ENCODE data around the gene CCRL2.
"Not testable (repeated sequence)": the region's sequence is repeated elsewhere in the genome, so short reads cannot be mapped to it uniquely, and the experiment has no call there.

The CCRL2 gene

GRCh38 chr3:46405301-46406019, 1.6 kb upstream of the CCRL2 start:
- DNase-seq (ENCODE audit: low read depth), result no peak

- no peak for DNase-seq (ENCODE audit: low read depth)
Observed at GRCh38 chr3:46406443-46406787, 644 bp upstream of the CCRL2 start.

- DNase-seq (ENCODE audit: low read depth), result no peak
Observed at GRCh38 chr3:46407970-46408369, 911 bp downstream of the CCRL2 start.

- DNase-seq (ENCODE audit: low read depth), result no peak
Observed at GRCh38 chr3:46408853-46409252, 1.8 kb downstream of the CCRL2 start.

- no peak for DNase-seq (ENCODE audit: low read depth)
Observed at GRCh38 chr3:46409739-46410489, 2.9 kb downstream of the CCRL2 start.

- DNase-seq (ENCODE audit: low read depth), result no peak
Observed at GRCh38 chr3:46410669-46411068, 3.6 kb downstream of the CCRL2 start.

- DNase-seq (ENCODE audit: low read depth), result no peak
Observed at GRCh38 chr3:46411271-46411670, 4.2 kb downstream of the CCRL2 start.

GRCh38 chr3:46412786-46413298, 5.8 kb downstream of the CCRL2 start:
- DNase-seq (ENCODE audit: low read depth), result no peak

- no peak for DNase-seq (ENCODE audit: low read depth)
Observed at GRCh38 chr3:46413951-46414350, 6.9 kb downstream of the CCRL2 start.

- no peak for DNase-seq (ENCODE audit: low read depth)
Observed at GRCh38 chr3:46414739-46415138, 7.7 kb downstream of the CCRL2 start.

GRCh38 chr3:46416125-46416810, 9.2 kb downstream of the CCRL2 start:
- no peak for DNase-seq (ENCODE audit: low read depth)

GRCh38 chr3:46416811-46417510, 9.9 kb downstream of the CCRL2 start:
- no peak for DNase-seq (ENCODE audit: low read depth)

- DNase-seq (ENCODE audit: low read depth), result no peak
Observed at GRCh38 chr3:46417841-46418611, 11.0 kb downstream of the CCRL2 start.

GRCh38 chr3:46419816-46420215, 12.8 kb downstream of the CCRL2 start:
- DNase-seq (ENCODE audit: low read depth), result no peak

GRCh38 chr3:46420931-46421330, 13.9 kb downstream of the CCRL2 start:
- DNase-seq (ENCODE audit: low read depth), result no peak

- DNase-seq (ENCODE audit: low read depth), result no peak
Observed at GRCh38 chr3:46422617-46423016, 15.6 kb downstream of the CCRL2 start.

- no peak for DNase-seq (ENCODE audit: low read depth)
Observed at GRCh38 chr3:46423588-46423987, 16.5 kb downstream of the CCRL2 start.

- DNase-seq (ENCODE audit: low read depth), result not testable (repeated sequence)
Observed at GRCh38 chr3:46426476-46426875, 19.4 kb downstream of the CCRL2 start.

GRCh38 chr3:46427404-46427803, 20.3 kb downstream of the CCRL2 start:
- not testable (repeated sequence) for DNase-seq (ENCODE audit: low read depth)

GRCh38 chr3:46427916-46428833, 21.1 kb downstream of the CCRL2 start:
- DNase-seq (ENCODE audit: low read depth), result no peak
